ENCODE results near the gene PIN4. TPM values are rescaled to one million over a fixed set of nuclear protein-coding genes. Genes with fewer than 3 reads are reported as not detected.

PIN4 gene
- total and polyA plus RNA-seq, 2 of the 8 experiments (the other 6 are each of a cell fraction or from before 2014, with no cell fraction given), result 4.8 to 9.4 TPM

GRCh38 chrX:72208126-72208800, 26.7 kb downstream of the PIN4 start:
- peaks cover 0 to 2% of the 10 kb centered on the region in 2 experiments for H4K20me1 ChIP-seq (replicated peaks in 1 of 2; ENCODE audit: control insufficient read depth in 1 of 2, insufficient read depth in 2 of 2, low read length in 2 of 2)
- no peak overlapping the region for H3K4me2 ChIP-seq (ENCODE audit: insufficient read depth in 1 of 2, low read depth in 2 of 2, low read length in 2 of 2)
- POLR2A ChIA-PET (ENCODE audit: partially characterized antibody), result no interaction called here
- H4K91ac ChIP-seq (replicated peaks; ENCODE audit: insufficient read length, low read length), result no peak overlapping the region
- H3K23me2 ChIP-seq (ENCODE audit: low read depth, low read length), result no peaks in the 10 kb centered on the region
- FAIRE-seq, result no peak
- H2BK5ac ChIP-seq (ENCODE audit: low read depth, low read length), result no peak overlapping the region
- no peak overlapping the region for H3K14ac ChIP-seq (ENCODE audit: insufficient read length)
- no peaks in the 10 kb centered on the region for H3K79me1 ChIP-seq (ENCODE audit: low read depth, low read length)
- H3K18ac ChIP-seq (ENCODE audit: extremely low read depth, low read length), result no peak overlapping the region
- H3K27me3 ChIP-seq (replicated peaks in 1 of 4; ENCODE audit: control insufficient read depth in 3 of 4, extremely low read depth in 1 of 4, insufficient read depth in 3 of 4, low read length in 3 of 4), result no peaks in the 10 kb centered on the region
- no peak overlapping the region for H4K5ac ChIP-seq (ENCODE audit: insufficient read length, low read depth, low read length)
- 0 out of 4 replicates have a peak, but pooled peaks cover 0 to 2% of the 10 kb centered on the region in 2 experiments for H3K79me2 ChIP-seq (ENCODE audit: control insufficient read depth in 1 of 2, insufficient read depth in 2 of 2, low read length in 2 of 2)
- H3K4me3 ChIP-seq (ENCODE audit: extremely low read depth in 1 of 4, insufficient read depth in 2 of 4, low read depth in 3 of 4, low read length in 4 of 4), result no peak overlapping the region
- no peak overlapping the region for H2AK5ac ChIP-seq (ENCODE audit: low read depth, low read length)
- no peak overlapping the region for H2BK12ac ChIP-seq (ENCODE audit: low read depth, low read length)
- 92% methylated on average over 4 of the region's 4 CpGs; no CpG with 5 or more reads in 1 of the 2 experiments for WGBS, 2 experiments (ENCODE audit: extremely low coverage in 1 of 2, insufficient coverage in 1 of 2, insufficient read length in 1 of 2, insufficient replicate concordance in 2 of 2, low coverage in 1 of 2, low lambda C conversion rate in 2 of 2, missing lambda C conversion rate in 1 of 2)
- H3K9ac ChIP-seq (replicated peaks in 1 of 4; ENCODE audit: extremely low read depth in 1 of 4, low read depth in 3 of 4, low read length in 3 of 4), result no peak overlapping the region
- no peak overlapping the region for H2BK15ac ChIP-seq (ENCODE audit: low read length)
- H4K8ac ChIP-seq (ENCODE audit: extremely low read depth, insufficient read depth, low read length), result no peak overlapping the region
- no peaks in the 10 kb centered on the region for H3K9me3 ChIP-seq (ENCODE audit: insufficient read depth in 2 of 2, low read depth in 1 of 2, low read length in 1 of 2)
- H3K27ac ChIP-seq (ENCODE audit: low read depth, low read length), result no peak overlapping the region
- H2BK20ac ChIP-seq (ENCODE audit: low read length), result no peak overlapping the region
- no peak overlapping the region for H3K4ac ChIP-seq (replicated peaks; ENCODE audit: insufficient read length, low read depth, low read length)
- H2AFZ ChIP-seq (ENCODE audit: low read length), result no peak overlapping the region
- H2BK120ac ChIP-seq (replicated peaks; ENCODE audit: low read depth, low read length), result no peak overlapping the region
- DNase-seq (ENCODE audit: low read depth in 1 of 2, low spot score in 2 of 2), result no peak
- H3K4me1 ChIP-seq (replicated peaks in 1 of 4; ENCODE audit: control insufficient read depth in 3 of 4, insufficient read depth in 4 of 4, low read length in 3 of 4), result peaks cover 0 to 2% (median 1%) of the 10 kb centered on the region in 4 experiments; a peak in 2 of 7 replicates
- H3K56ac ChIP-seq (replicated peaks; ENCODE audit: insufficient read length, low read depth, low read length), result no peak overlapping the region
- peaks cover 0 to 22% (median 12%) of the 10 kb centered on the region in 4 experiments; a peak in 6 of 8 replicates for H3K36me3 ChIP-seq (ENCODE audit: control insufficient read depth in 2 of 4, insufficient read depth in 4 of 4, low read length in 3 of 4)
- H3K23ac ChIP-seq (ENCODE audit: insufficient read length), result no peak overlapping the region
- CTCF ChIA-PET (ENCODE audit: partially characterized antibody), result interaction anchor here (0.6 to 0.7 kb wide), 2 partner anchors 89 to 221 kb away, joined by 3 to 4 read pairs; no protein-coding TSS in a partner anchor
- no peak for TF ChIP-seq CBX8 (IDR thresholded peaks at IDR 0.05; ENCODE audit: borderline replicate concordance, low read depth, low read length)
- TF ChIP-seq ATF2 (IDR thresholded peaks at IDR 0.05; ENCODE audit: low read length), result no peak
- TF ChIP-seq CTBP2 (IDR thresholded peaks at IDR 0.05; ENCODE audit: borderline replicate concordance, insufficient read depth, insufficient read length, low read length), result no peak
- no peak for TF ChIP-seq ATF3 (IDR thresholded peaks at IDR 0.05; ENCODE audit: insufficient read depth, low read depth, low read length)
- no peak for TF ChIP-seq SIRT6 (IDR thresholded peaks at IDR 0.05; ENCODE audit: low read length)
- TF ChIP-seq BACH1 (IDR thresholded peaks at IDR 0.05; ENCODE audit: low read length), result no peak
- TF ChIP-seq GTF2F1 (IDR thresholded peaks at IDR 0.05; ENCODE audit: borderline replicate concordance, low read depth, low read length), result no peak
- no peak for TF ChIP-seq MAFK (IDR thresholded peaks at IDR 0.05; ENCODE audit: low read depth, low read length)
- TF ChIP-seq POLR2AphosphoS5 (IDR thresholded peaks at IDR 0.05; ENCODE audit: low read depth, low read length), result no peak
- no peak for TF ChIP-seq KDM4A (IDR thresholded peaks at IDR 0.05; ENCODE audit: low read depth, low read length, severe bottlenecking)

All from H1 (cell line).